Tibial artery (tissue), 4 donors: ENCODE data around the gene QSOX1.
A peak's percentile ranks its signal among the peaks of the same experiment; 100 is the strongest.

ENCODE experiments used
- DNase-seq, 2 donors: peaks; one replicate each; pipeline ENCODE4 v3.0.0-alpha.2; 2019
- H3K27ac ChIP-seq, 2 donors: fragments of 200-600 bp; sonication (generic) in 1 of 2; 1 replicate in 1 of 2; 2 replicates in 1 of 2; pipeline ENCODE4 v1.5.1; 2018 to 2019; ENCODE audit warnings: mild to moderate bottlenecking in 1 of 2
- H3K27me3 ChIP-seq, 2 donors: fragments of 200-600 bp; sonication (generic) in 1 of 2; one replicate each; pipeline versions ENCODE4 v1.5.1 to v1.6.0; 2016 to 2019
- H3K36me3 ChIP-seq, 3 donors: fragments of 200-600 bp; sonication (generic) in 2 of 3; one replicate each; pipeline ENCODE4 v1.5.1; 2016 to 2019; ENCODE audit warnings: mild to moderate bottlenecking in 2 of 3
- H3K4me1 ChIP-seq, 4 donors: fragments of 200-600 bp; sonication (generic) in 2 of 4; 1 replicate in 3 of 4; 2 replicates in 1 of 4; pipeline ENCODE4 v1.5.1; 2016 to 2019
- H3K4me3 ChIP-seq, 2 donors: fragments of 200-600 bp; sonication (generic) in 1 of 2; 1 replicate in 1 of 2; 2 replicates in 1 of 2; pipeline ENCODE4 v1.5.1; 2018 to 2019; ENCODE audit warnings: mild to moderate bottlenecking in 2 of 2
- H3K9me3 ChIP-seq, 3 donors: fragments of 200-600 bp; sonication (generic) in 1 of 3; one replicate each; pipeline ENCODE4 v1.5.1; 2016 to 2019
- CTCF ChIP-seq, 2 experiments: fragments of 200-600 bp in 1 of 2; fragments of 450-650 bp in 1 of 2; IDR thresholded peaks; one replicate each; pipeline ENCODE4 v1.5.1; 2017 to 2019; ENCODE audit warnings: antibody characterized with exemption in 2 of 2, mild to moderate bottlenecking in 1 of 2, moderate library complexity in 1 of 2
- intact Hi-C: fragments of 100-400 bp; cut with DNase I; formaldehyde crosslinking; loops from one replicate; pipeline ENCODE4 v1.15.0; 2023; ENCODE audit warnings: low total_unique reads

QSOX1 gene

GRCh38 chr1:180246579-180246978 lies 91.9 kb downstream of the QSOX1 start:
- Histone ChIP-seq H3K27ac (no peak overlapping the region), H3K27me3 (peaks cover 0 to 43% of the 10 kb centered on the region in 2 donors), H3K9me3 (no peaks in the 10 kb centered on the region), H3K4me3 (no peak overlapping the region), H3K4me1 (no peaks in the 10 kb centered on the region), H3K36me3 (no peaks in the 10 kb centered on the region)
- no peak for TF ChIP-seq CTCF (IDR thresholded peaks at IDR 0.05)
- no peak for DNase-seq
- intact Hi-C loops = no loop called here

- Histone ChIP-seq H3K4me1 (no peaks in the 10 kb centered on the region), H3K4me3 (no peak overlapping the region), H3K27ac (no peak overlapping the region), H3K9me3 (no peaks in the 10 kb centered on the region), H3K36me3 (no peaks in the 10 kb centered on the region), H3K27me3 (peaks cover 0 to 44% of the 10 kb centered on the region in 2 donors)
- TF ChIP-seq CTCF (IDR thresholded peaks at IDR 0.05) = no peak
- intact Hi-C loops = no loop called here
- DNase-seq = no peak
Observed at GRCh38 chr1:180247061-180247460, 92.4 kb downstream of the QSOX1 start.

- H3K36me3 ChIP-seq = no peaks in the 10 kb centered on the region
- TF ChIP-seq CTCF (IDR thresholded peaks at IDR 0.05) = no peak
- H3K9me3 ChIP-seq = no peaks in the 10 kb centered on the region
- H3K4me1 ChIP-seq = no peaks in the 10 kb centered on the region
- peaks cover 0 to 41% of the 10 kb centered on the region in 2 donors for H3K27me3 ChIP-seq
- no peak overlapping the region for H3K4me3 ChIP-seq
- intact Hi-C loops = no loop called here
- peak in 1 of 2 donors; percentile 44 for DNase-seq
- no peak overlapping the region for H3K27ac ChIP-seq
Observed at GRCh38 chr1:180247580-180247979, 92.9 kb downstream of the QSOX1 start.

- intact Hi-C loops = no loop called here
- DNase-seq = peak in 1 of 2 donors; percentile 45
Observed at GRCh38 chr1:180248176-180248575, 93.5 kb downstream of the QSOX1 start.

GRCh38 chr1:180248731-180249681 lies 94.3 kb downstream of the QSOX1 start:
- H3K27me3 ChIP-seq = peaks cover 0 to 40% of the 10 kb centered on the region in 2 donors
- no peaks in the 10 kb centered on the region for H3K4me1 ChIP-seq
- DNase-seq = peak in 1 of 2 donors; percentile 51
- TF ChIP-seq CTCF (IDR thresholded peaks at IDR 0.05) = no peak
- H3K36me3 ChIP-seq = no peaks in the 10 kb centered on the region
- no peak overlapping the region for H3K27ac ChIP-seq
- H3K9me3 ChIP-seq = no peaks in the 10 kb centered on the region
- intact Hi-C loops = no loop called here
- H3K4me3 ChIP-seq = no peak overlapping the region

More at GRCh38 chr1:180248176-180248575, 93.5 kb downstream of the QSOX1 start:
- no peak for TF ChIP-seq CTCF (IDR thresholded peaks at IDR 0.05)
- Histone ChIP-seq H3K27me3 (peaks cover 0 to 39% of the 10 kb centered on the region in 2 donors), H3K9me3 (no peaks in the 10 kb centered on the region), H3K36me3 (no peaks in the 10 kb centered on the region), H3K4me1 (no peaks in the 10 kb centered on the region), H3K27ac (no peak overlapping the region), H3K4me3 (no peak overlapping the region)
